ENCODE measurements around the gene GIPC1.
A peak's percentile ranks its signal among the peaks of the same experiment; 100 is the strongest.
"Not testable (repeated sequence)": the region's sequence is repeated elsewhere in the genome, so short reads cannot be mapped to it uniquely, and the experiment has no call there.

GIPC1 gene, protein sequence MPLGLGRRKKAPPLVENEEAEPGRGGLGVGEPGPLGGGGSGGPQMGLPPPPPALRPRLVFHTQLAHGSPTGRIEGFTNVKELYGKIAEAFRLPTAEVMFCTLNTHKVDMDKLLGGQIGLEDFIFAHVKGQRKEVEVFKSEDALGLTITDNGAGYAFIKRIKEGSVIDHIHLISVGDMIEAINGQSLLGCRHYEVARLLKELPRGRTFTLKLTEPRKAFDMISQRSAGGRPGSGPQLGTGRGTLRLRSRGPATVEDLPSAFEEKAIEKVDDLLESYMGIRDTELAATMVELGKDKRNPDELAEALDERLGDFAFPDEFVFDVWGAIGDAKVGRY

DNA sequence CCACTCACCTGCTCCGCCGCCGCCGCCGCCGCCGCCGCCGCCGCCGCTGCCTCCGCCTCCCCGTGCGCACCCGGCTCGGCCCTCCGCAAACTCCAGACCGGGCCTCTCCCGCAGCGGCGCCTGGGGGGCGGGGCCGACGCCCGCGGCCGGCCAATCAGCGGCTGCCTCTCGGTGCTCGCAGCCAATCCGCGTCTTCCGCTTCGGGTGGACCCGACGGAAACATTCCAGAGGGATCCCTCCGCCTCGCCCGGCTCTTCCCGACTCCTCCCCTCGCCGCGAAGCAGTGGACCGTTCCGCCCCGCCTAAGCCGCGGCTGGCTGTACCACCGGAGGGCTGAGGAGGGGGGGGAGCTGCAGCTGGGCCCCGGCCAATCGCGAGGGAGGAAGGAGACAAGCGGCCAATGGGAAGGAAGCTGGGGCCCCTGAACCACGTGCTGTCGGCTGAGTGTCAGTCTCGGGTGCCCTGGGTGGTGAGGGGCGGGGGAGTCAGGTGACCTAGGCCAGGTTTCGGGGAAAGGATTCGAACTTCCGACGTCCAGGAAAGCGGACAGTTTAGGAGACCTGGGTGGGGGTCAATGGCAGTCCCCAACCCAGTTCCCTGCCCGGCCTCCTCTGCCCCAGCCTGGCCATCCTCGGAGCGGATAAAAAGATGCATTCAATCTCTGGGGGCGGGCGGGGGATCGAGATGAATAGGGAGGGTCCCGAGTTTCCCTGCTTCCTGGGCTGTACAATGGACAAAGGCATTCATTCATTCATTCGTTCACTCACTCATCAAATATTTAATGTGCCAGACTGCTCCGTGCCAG is at the start of gene GIPC1:
Gene GIPC1 (minus strand): TSS at position 99 of the 805 bp plus-strand sequence. CDS start 13,151 bp downstream, outside the sequence.
- peak; percentile 97 for DNase-seq

DNA sequence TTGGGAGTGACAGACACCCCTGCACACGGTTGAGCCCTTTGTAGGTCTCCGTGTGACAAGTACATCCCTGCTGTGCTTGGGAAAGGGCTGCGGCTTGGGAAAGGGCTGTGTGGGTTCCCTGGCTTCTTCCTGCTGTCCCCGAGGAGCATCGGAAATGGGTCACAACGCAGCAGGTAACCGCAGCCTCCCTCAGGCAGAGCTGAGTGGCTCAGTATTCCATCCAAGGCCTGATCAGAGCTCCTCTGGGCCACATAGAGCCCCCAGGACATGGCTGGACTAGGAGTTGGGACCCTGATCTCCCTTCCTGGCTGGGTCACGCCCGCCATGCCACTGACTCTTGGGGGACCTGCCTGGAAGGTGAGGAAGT is 49.8 kb upstream of the GIPC1 start:
- no peak for DNase-seq

DNA sequence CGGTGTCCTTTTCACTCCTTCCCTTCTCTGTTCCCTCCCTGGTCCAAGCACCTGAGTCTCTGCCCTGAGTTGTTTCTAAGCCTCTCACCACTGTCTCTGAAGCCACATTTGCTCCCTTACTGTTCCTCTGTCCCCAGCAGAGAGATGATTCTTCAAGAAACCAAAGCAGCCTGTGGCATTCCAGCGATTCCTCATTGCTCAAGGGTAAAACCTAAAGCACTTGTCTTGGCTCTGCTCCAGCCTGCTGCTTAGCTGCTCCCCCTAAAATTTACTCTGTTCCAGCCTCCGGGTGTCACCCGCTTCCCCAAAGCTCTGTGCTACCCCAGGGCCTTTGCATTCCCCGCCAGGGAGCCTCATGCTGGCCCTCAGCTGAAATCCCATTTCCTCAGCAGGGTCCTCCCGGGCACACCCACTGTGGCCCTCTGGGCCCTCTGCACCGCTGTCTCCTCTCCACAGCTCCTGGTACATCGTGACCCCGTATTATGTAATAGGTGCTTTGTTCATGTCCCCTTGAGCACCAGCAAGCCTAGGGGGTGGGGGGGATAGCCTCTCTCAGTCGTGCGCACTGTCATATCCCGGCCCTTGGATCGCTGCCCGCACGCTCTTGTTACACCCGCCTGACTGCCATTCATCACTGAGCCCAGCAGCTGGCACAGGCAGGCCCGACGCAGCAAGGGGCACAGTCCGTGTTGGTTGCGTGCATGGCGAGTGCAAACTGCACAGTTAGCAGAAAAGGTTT is 49.2 kb upstream of the GIPC1 start:
- DNase-seq = peak; percentile 88

DNA sequence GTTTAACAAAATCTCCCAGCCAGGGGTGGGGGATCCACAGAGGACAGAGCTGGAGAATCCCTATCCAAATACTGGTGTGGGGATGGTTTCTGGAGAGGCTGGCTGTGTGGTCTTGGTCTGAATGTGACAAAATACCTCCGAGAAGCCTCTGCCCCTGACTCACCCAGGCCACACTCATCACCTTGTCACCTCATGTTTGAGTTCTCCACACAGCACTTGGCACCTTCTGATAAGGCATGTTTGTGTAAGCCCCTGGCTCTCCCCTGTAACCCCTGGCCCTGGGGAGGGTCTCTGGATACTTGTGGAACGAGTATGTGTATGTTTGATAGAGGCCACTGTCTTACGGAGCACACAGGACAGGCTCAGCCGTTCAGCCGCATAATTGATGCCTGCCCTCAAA is 48.1 kb upstream of the GIPC1 start:
- DNase-seq = no peak

DNA sequence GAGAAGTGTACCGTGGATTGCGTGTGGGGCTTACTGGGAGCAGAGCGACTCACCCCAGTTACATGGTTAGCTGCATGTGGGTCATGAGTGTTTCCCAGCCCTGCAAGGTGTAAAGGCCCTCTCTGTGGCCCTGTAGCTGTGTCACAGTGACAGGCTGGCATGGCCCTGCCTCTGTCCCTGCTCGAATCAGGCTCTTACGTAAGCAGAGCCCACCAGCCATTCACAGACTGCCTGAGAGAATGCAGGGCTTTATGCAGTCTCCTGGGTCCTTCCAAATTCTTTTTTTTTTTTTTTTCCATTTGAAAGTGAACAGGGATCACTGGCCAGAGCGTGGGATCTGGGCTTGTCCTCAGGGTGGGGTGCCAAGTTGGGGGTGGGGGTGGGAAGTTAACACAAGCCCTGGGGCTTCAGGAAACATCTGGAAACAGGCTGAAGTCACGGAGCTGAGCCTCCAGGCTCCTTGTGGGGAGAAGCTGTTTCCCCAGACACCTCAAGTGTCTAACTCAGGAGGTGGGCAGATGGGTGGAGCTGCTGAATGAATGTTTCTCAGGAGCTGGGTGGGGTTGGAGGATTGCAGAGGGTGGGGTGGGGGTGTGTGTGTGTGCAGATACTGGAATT is 46.9 kb upstream of the GIPC1 start:
- DNase-seq = no peak

DNA sequence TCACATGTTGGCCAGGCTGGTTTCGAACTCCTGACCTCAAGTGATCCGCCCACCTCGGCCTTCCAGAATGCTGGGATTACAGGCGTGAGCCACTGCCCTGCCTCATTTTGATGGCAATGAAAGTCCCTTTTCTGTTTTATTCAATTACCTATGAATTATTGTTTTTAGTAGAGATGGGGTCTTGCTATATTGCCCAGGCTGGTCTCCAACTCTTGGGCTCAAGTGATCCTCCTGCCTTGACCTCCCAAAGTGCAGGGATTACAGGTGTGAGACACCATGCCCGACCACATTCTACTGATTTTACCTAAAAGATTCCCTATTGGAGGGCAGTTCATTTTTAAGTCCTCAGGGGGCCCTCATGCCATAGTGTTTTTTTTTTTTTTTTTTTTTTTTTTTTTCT is 46.1 kb upstream of the GIPC1 start:
- DNase-seq = not testable (repeated sequence)

DNA sequence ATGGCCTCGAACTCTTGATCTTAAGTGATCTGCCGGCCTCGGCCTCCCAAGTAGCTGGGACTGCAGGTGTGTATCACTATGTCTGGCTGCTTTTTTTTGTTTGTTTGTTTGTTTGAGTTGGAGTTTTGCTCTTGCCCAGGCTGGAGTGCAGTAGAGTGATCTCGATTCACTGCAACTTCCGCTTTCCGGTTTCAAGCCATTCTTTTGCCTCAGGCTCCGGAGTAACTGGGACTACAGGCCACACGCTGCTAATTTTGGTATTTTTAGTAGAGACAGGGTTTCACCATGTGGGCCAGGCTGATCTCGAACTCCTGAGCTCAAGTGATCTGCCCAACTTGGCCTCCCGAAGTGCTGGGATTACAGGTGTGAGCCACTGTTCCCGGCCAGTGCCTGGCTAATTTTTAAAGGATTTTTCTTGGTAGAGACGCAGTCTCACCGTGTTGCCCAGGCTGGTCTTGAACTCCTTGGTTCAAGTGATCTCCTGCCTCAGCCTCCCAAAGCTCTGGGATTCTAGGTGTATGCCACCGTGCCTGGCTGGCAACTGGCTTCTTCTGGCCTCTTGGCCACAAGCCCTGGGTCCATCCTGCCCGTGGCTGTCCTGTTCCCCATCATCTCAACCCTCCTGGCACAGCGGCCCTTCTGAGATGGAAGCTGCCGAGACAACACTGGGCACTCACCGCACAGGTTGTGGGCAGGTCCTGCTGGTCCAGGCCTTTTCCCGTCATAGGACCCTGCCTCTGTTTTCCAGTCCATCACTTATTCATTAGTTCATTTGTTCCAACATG is 45.0 kb upstream of the GIPC1 start:
- DNase-seq = no peak

DNA sequence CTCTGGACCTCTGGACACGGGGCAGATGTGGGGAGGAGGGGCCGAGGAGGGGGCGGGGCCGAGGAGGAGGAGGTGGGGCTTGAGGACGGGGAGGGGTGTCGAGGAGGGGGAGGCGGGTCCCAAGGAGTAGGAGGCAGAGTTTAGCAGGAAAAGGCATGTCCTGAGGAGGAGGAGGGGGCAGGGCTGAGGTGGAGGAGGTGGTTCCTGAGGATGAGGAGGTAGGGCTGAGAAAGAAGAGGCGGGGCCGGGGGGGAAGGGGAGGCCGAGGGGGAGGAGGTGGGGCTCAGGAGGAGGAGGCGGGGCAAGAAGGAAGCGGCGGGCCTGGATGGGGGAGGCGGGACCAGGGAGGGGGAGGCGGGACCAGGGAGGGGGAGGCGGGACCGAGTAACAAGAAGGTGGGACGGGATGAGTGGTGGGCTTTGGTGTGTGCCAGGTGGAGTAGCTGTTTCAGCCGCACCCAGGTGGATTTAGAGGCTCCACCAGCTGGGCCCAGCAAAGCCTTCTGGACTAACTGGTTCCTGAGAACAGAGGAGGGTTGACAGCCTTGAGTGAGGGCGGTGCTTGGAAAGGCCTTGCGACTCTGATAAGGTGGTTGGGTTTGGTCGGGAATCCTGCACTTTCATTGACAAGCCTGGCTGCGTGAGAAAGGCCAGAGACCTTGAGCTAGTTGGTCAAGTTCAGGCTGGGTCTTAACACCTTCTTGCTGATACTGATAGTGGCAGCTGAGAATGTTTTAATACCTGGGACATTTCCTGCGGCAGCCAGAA is 41.2 kb upstream of the GIPC1 start:
- DNase-seq = no peak

DNA sequence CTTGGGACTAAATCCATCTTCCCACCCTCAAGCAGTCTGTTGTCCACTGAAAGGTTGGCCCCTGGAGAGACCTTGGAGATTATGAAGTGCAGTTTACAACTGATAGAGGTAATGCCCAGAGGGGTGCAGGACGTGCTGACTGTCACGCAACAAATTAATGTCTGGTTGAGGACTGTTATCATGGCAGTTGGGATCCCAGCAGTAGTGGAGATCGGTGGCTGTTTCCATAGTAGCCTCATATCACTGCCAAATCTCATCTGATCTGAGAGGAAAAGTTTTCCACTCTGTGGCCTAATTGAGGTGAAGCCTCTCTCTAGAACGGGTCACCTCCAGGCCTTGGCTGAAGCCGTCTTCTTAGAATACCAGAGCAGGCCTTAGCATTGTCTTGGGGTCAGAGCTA is 37.5 kb upstream of the GIPC1 start:
- DNase-seq = no peak

DNA sequence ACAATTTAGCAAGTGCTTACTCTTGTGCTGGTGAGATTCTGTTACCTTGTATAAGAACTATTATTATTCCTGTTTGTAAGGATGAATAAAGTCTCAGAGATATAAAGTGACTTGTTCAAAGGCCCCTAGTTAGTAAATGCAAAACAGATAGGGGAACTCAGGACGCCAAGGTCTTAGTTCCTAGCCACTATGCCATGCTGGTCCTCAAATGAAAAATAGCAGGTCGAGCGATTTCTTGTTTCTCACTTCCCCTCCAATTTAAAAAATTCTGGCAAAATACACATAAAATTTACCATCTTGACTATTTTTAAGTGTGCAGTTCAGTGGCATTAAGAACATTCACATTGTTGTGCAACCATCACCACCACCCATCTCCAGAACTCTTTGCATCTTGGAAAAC is 34.6 kb upstream of the GIPC1 start:
- DNase-seq = no peak

DNA sequence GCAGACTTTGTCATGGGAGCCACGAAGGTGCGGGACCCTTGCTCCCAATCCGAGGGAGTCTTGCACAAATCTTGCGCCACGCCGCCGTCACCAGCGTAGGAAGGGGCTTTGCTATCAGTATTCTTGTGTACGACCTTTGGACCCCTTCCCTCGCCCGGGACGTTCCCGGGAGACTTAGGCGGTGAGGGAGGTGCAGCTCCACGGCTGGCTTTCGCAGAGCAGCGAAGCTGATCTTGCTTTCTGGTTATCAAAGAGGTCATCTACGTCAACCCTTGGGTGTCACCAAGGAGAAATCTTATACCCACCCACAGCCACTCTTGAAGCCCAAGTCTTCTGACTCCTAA is 34.0 kb upstream of the GIPC1 start:
- no peak for DNase-seq

DNA sequence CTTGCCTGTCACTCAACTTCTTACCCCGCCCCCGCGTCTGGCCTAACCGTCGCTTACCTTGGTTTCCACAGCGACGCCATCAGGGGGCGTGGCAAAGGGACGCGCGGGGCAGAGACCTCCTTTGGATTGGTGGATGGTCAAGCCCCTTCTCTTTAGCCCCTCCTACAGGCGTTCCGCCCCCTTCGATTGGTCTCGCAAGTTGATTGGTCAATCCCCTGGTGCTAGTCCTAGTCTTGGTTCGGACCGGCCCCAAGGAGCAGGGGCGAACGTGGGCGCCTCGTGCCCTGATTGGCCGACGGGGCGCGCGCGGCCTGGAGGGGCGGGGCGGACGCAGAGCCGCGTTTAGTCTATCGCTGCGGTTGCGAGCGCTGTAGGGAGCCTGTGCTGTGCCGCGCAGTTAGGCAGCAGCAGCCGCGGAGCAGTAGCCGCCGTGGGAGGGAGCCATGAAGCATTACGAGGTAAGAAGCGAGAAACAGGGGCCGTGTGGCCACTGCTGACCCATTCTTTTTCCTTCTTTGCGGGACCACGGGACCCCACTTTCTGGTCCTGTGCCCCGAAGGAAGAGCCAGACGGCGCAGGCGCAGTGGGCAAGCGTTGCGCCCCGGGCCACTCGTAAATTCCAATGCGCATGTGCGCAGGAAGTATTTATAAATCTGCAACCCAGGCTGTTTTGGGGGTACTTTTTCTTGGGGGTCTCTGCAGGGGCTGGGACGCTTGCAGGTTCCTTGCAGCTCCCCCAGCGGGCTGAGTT is 33.5 kb upstream of the GIPC1 start, which contains the start of gene TECR:
Gene TECR (plus strand): TSS at position 341 of the 751 bp plus-strand sequence. CDS start 103 bp downstream, at position 444.
- peak; percentile 99 for DNase-seq

DNA sequence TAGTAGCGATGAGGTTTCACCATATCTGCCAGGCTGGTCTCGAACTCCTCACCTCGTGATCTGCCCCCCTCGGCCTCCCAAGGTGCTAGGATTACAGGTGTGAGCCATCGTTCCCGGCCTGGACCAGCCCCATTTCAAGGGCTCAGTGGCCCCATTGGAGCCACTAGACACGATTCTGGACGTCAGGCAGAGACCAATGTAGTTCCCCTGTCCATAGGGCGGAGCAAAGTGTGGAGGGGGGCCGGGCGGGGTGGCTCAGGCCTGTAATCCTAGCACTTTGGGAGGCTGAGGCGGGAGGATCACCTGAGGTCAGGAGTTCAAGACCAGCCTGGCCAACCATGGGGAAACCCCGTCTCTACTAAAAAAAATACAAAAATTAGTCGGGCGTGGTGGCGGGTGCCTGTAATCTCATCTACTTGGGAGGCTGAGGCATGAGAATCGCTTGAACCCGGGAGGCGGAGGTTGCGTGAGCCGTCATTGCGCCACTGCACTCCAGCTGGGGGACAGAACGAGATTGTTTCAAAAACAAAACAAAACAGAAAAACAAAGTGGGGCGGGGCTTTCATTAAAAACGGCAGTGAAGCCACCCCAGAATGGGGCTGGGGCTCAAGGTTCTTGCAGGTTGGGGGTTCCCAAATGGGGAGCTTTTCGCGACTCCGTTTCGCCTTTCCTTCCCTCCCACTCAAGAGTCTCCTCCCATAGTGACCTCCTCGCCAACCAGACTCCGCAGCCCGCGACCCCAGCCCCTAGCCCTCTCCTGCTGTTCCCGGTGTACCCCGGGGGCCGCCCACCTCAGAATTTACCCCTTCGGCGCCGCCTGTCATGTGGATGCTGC is 32.7 kb upstream of the GIPC1 start:
- no peak for DNase-seq

DNA sequence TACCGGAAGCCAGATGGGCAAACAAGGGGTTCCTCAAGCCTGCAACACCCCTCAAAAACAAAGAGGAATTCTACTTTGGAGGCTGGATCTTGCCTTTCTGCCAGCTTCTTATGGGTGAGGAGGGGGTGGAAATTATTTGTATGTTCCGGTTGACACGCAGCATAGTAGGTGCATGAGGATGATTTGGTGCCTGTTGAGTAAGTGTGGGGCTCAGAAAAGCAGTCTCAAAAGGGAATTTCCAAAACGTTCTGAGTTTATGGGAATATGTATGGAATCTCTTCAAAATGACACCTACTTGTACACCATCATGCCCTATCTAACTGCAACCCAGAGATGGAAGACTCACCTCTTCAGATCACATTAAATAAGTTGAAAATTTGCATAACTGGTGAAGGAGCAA is 30.5 kb upstream of the GIPC1 start:
- DNase-seq = no peak

DNA sequence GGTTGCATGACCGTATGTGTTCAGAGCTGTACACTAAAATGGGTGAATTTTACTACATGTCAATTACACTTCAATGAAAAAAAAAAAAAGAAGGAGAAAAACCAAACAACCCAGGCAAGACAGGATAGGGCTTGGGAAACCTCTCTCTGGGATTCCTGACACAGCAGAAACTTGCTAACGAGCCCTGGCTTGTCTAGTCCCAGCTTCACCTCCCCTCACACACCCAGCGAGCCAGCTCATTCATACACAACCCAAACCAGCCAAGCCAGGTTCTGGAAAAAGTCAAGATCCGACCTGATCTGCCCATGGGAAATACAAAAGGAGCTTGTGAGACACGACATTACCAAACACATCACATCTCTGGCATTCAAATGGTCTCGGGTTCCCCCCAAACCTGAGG is 29.8 kb upstream of the GIPC1 start:
- DNase-seq = no peak

DNA sequence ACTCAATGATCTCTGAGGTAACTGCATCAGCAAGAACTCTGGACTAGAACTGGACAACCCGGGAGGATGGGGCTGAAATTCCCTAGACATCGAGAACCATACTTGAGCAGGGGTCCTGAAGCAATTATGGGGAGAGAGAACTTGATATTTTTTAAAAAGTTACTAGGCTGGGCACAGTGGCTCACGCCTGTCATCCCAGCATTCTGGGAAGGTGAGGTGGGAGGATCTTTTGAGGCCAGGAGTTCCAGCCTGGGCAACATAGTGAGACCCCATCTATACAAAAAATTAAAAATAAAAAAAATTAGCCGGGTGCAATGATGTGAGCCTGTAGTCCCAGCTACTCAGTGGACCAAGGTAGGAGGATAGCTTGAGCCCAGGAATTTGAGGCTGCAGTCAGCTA is 24.6 kb upstream of the GIPC1 start:
- DNase-seq = no peak

DNA sequence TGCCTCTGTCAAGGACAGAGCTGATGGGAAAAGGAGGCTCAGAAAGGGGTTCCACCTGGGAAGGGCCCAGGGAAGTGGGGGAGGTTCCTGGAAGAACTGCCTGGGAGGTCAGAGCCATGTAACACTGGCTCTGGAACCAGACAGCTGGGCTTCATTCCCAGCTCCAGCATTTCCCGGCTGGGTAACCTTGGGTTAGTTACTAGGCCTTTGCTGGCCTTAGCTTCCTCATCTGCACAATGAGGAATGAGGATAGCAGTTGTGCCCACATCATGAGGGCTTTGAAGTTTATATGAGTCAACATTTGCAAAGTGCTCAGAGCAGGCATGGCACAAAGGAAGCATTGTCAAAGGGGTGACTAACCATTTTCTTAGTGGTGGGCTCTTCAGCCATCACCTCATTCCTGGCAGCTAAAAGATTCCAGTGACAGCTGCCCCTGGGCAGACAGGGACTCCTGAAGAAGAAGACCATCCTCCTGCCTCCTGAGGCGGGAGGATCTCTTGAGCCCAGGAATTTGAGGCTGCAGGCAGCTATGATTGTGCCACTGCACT is 24.0 kb upstream of the GIPC1 start:
- DNase-seq = no peak

DNA sequence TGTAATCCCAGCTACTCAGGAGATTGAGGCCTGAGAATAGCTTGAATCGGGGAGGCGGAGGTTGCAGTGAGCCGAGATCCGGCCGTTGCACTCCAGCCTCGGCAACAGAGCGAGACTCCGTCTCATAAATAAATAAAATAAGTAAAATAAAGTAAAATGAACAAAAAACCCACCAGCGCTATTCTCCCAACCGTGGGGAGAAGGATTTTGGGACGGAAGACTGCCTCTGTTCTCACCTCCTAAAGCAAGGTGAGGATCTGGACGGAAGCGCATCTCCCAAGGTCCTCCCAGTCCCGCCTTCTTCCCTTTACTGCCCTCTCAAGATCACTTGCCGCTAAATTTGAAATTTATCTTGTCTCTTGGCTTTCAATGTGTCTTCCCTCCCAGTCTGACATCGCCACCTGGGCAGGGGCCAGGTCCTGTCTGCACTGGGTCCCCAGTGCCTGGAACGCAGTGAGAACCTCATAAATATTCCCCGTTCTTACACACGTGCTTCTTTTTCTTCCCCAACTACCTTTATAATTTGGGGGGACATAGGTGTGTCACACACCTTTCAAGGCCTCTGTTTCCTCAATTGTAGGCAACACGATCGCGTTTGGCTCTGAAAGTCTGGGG is 23.4 kb upstream of the GIPC1 start:
- no peak for DNase-seq

DNA sequence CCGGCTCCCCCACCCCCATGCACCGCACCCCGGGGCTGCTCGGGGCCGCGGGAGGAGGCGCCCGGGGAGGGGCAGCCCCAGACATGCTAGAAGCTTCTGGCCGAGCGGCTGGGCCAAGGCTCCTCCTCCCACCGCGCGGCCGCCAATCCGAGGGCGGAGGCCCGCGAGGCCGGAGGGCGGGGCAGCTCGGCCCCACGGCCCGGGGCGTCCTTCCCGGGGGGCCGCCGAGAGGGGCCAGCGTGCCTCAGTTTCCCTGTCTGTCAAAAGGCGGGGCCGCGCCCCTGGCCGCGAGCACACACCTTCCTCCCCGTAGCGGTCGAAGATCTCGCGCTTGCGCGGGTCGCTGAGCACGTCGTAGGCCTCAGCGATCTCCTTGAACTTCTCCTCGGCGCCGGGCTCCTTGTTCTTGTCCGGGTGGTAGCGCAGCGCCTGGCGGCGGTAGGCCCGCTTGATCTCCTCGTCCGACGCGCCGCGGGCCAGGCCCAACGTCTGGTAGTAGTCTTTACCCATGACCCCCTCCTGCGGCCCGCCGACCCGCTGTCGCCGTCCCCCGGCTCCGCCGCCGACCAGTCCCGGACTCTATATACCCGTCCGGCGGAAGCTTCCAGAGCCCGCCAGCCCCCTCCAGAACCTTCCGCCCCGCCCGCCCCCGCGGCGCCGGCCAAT is 22.0 kb upstream of the GIPC1 start, which contains the start of gene DNAJB1:
Gene DNAJB1 (minus strand): TSS at position 558 of the 666 bp plus-strand sequence. CDS start 48 bp downstream, at position 510.
- DNase-seq = no peak
